ENCODE measurements around the gene CD74. TPM values are rescaled to one million over a fixed set of nuclear protein-coding genes. Genes with fewer than 3 reads are reported as not detected.

CD74 gene
- total RNA-seq, 3 donors from 2014 or later (not counting 1 experiment from before 2014, with no cell fraction given): 550 to 913 (median 748) TPM

GRCh38 chr5:150434464-150434863, 21.8 kb upstream of the CD74 start:
- H3K36me3 ChIP-seq (ENCODE audit: control insufficient read depth, insufficient read depth, low read length): no peaks in the 10 kb centered on the region
- no peaks in the 10 kb centered on the region for H3K36me3 Mint-ChIP-seq
- DNase-seq (no peak), ATAC-seq (no peak)
- no peak for TF ChIP-seq CTCF (IDR thresholded peaks at IDR 0.05)
- H3K4me3 ChIP-seq (ENCODE audit: low read length): no peak overlapping the region
- no peak overlapping the region for H3K27ac Mint-ChIP-seq
- H3K27me3 ChIP-seq (ENCODE audit: control insufficient read depth, insufficient read depth, low read length): no peaks in the 10 kb centered on the region
- intact Hi-C loops (cut with micrococcal nuclease): no loop called here
- no peaks in the 10 kb centered on the region for H3K27me3 Mint-ChIP-seq (ENCODE audit: low read depth in 2 of 2)
- no peak overlapping the region for H3K4me3 Mint-ChIP-seq
- no peaks in the 10 kb centered on the region for H3K9me3 Mint-ChIP-seq
- 96% methylated on average over 6 of the region's 6 CpGs for WGBS (ENCODE audit: insufficient coverage)
- H3K9me3 ChIP-seq (ENCODE audit: control insufficient read depth, insufficient read depth, low read length): no peaks in the 10 kb centered on the region
- peaks cover 7% of the 10 kb centered on the region in 2 donors for H3K4me1 Mint-ChIP-seq
- no peak overlapping the region for H3K27ac ChIP-seq (ENCODE audit: low read length)
- H3K4me1 ChIP-seq (ENCODE audit: control insufficient read depth, insufficient read depth, low read length): peaks cover 15% of the 10 kb centered on the region

GRCh38 chr5:150431574-150431973, 18.9 kb upstream of the CD74 start:
- ATAC-seq: no peak
- peaks cover 7% of the 10 kb centered on the region in 2 donors for H3K4me1 Mint-ChIP-seq

GRCh38 chr5:150431048-150431447, 18.3 kb upstream of the CD74 start:
- no peak for TF ChIP-seq CTCF (IDR thresholded peaks at IDR 0.05)
- Mint-ChIP-seq H3K36me3 (no peaks in the 10 kb centered on the region), H3K4me1 (peaks cover 4% of the 10 kb centered on the region in 2 donors), H3K4me3 (no peak overlapping the region), H3K27me3 (ENCODE audit: low read depth in 2 of 2) (no peaks in the 10 kb centered on the region), H3K27ac (no peak overlapping the region), H3K9me3 (no peaks in the 10 kb centered on the region)
- ATAC-seq (no peak), DNase-seq (no peak)
- H3K4me1 ChIP-seq (ENCODE audit: control insufficient read depth, insufficient read depth, low read length): peaks cover 15% of the 10 kb centered on the region
- no peaks in the 10 kb centered on the region for H3K9me3 ChIP-seq (ENCODE audit: control insufficient read depth, insufficient read depth, low read length)
- no peak overlapping the region for H3K27ac ChIP-seq (ENCODE audit: low read length)
- H3K36me3 ChIP-seq (ENCODE audit: control insufficient read depth, insufficient read depth, low read length): no peaks in the 10 kb centered on the region
- H3K27me3 ChIP-seq (ENCODE audit: control insufficient read depth, insufficient read depth, low read length): no peaks in the 10 kb centered on the region
- intact Hi-C loops (cut with micrococcal nuclease): no loop called here
- 93% methylated on average over 18 of the region's 18 CpGs for WGBS (ENCODE audit: insufficient coverage)
- no peak overlapping the region for H3K4me3 ChIP-seq (ENCODE audit: low read length)

More at GRCh38 chr5:150431574-150431973, 18.9 kb upstream of the CD74 start:
- no peak for DNase-seq
- H3K36me3 Mint-ChIP-seq: no peaks in the 10 kb centered on the region
- intact Hi-C loops (cut with micrococcal nuclease): no loop called here
- no peak overlapping the region for H3K4me3 ChIP-seq (ENCODE audit: low read length)
- no peak overlapping the region for H3K27ac Mint-ChIP-seq
- H3K27ac ChIP-seq (ENCODE audit: low read length): no peak overlapping the region
- H3K4me3 Mint-ChIP-seq: no peak overlapping the region
- H3K36me3 ChIP-seq (ENCODE audit: control insufficient read depth, insufficient read depth, low read length): no peaks in the 10 kb centered on the region
- WGBS (ENCODE audit: insufficient coverage): 77% methylated on average over 4 of the region's 4 CpGs
- peaks cover 18% of the 10 kb centered on the region for H3K4me1 ChIP-seq (ENCODE audit: control insufficient read depth, insufficient read depth, low read length)
- H3K9me3 Mint-ChIP-seq: no peaks in the 10 kb centered on the region
- H3K27me3 ChIP-seq (ENCODE audit: control insufficient read depth, insufficient read depth, low read length): no peaks in the 10 kb centered on the region
- no peaks in the 10 kb centered on the region for H3K27me3 Mint-ChIP-seq (ENCODE audit: low read depth in 2 of 2)
- H3K9me3 ChIP-seq (ENCODE audit: control insufficient read depth, insufficient read depth, low read length): no peaks in the 10 kb centered on the region
- TF ChIP-seq CTCF (IDR thresholded peaks at IDR 0.05): no peak

- Mint-ChIP-seq H3K27ac (no peak overlapping the region), H3K9me3 (no peaks in the 10 kb centered on the region), H3K4me3 (no peak overlapping the region), H3K27me3 (ENCODE audit: low read depth in 2 of 2) (no peaks in the 10 kb centered on the region), H3K36me3 (no peaks in the 10 kb centered on the region), H3K4me1 (no peaks in the 10 kb centered on the region)
- Histone ChIP-seq H3K4me3 (ENCODE audit: low read length) (no peak overlapping the region), H3K27me3 (ENCODE audit: control insufficient read depth, insufficient read depth, low read length) (no peaks in the 10 kb centered on the region), H3K9me3 (ENCODE audit: control insufficient read depth, insufficient read depth, low read length) (no peaks in the 10 kb centered on the region), H3K27ac (ENCODE audit: low read length) (peak overlapping the region; percentile 75), H3K36me3 (ENCODE audit: control insufficient read depth, insufficient read depth, low read length) (no peaks in the 10 kb centered on the region), H3K4me1 (ENCODE audit: control insufficient read depth, insufficient read depth, low read length) (peaks cover 11% of the 10 kb centered on the region)
- no peak for TF ChIP-seq CTCF (IDR thresholded peaks at IDR 0.05)
- DNase-seq: no peak
- WGBS (ENCODE audit: insufficient coverage): 74% methylated on average over 5 of the region's 5 CpGs
- no peak for ATAC-seq
- intact Hi-C loops (cut with micrococcal nuclease): no loop called here
These were observed 16.7 kb upstream of the CD74 start for GRCh38 chr5:150429410-150429873.
